ENCODE results near the gene NCK1. TPM values are rescaled to one million over a fixed set of nuclear protein-coding genes. Genes with fewer than 3 reads are reported as not detected.
"Not testable (repeated sequence)": the region's sequence is repeated elsewhere in the genome, so short reads cannot be mapped to it uniquely, and the experiment has no call there.

Gene NCK1
- total RNA-seq, 1 experiment from 2014 or later, result 59.4 TPM

- ChIA-PET POLR2A (interaction anchor here (0.6 kb wide), 1 partner anchor 220 kb away, joined by 3 read pairs; no protein-coding TSS in a partner anchor), CTCF (no interaction called here)
- no peak for DNase-seq (ENCODE audit: unreplicated experiment)
- no peak overlapping the region for H3K4me3 Mint-ChIP-seq (ENCODE audit: unreplicated experiment)
- peaks cover 24% of the 10 kb centered on the region for H3K36me3 Mint-ChIP-seq (ENCODE audit: insufficient read depth, unreplicated experiment)
- peaks cover 22% of the 10 kb centered on the region for H3K4me1 Mint-ChIP-seq (ENCODE audit: insufficient read depth, unreplicated experiment)
- no peak for TF ChIP-seq CTCF (IDR thresholded peaks at IDR 0.05; ENCODE audit: unreplicated experiment)
- H3K27ac Mint-ChIP-seq (ENCODE audit: low read depth, unreplicated experiment), result no peak overlapping the region
- no TSS peak for BruUV-seq (replicated peaks)
- H3K9me3 Mint-ChIP-seq (ENCODE audit: unreplicated experiment), result no peaks in the 10 kb centered on the region
- intact Hi-C loops (cut with micrococcal nuclease), result no loop called here
- H3K27me3 Mint-ChIP-seq (ENCODE audit: insufficient read depth, unreplicated experiment), result no peaks in the 10 kb centered on the region
Observed at GRCh38 chr3:136891934-136892855, 30.2 kb downstream of the NCK1 start.

- Mint-ChIP-seq H3K4me3 (ENCODE audit: unreplicated experiment) (peak overlapping the region; percentile 3), H3K4me1 (ENCODE audit: insufficient read depth, unreplicated experiment) (peaks cover 16% of the 10 kb centered on the region), H3K36me3 (ENCODE audit: insufficient read depth, unreplicated experiment) (peaks cover 13% of the 10 kb centered on the region), H3K27me3 (ENCODE audit: insufficient read depth, unreplicated experiment) (no peaks in the 10 kb centered on the region), H3K27ac (ENCODE audit: low read depth, unreplicated experiment) (peak overlapping the region; percentile 73), H3K9me3 (ENCODE audit: unreplicated experiment) (no peaks in the 10 kb centered on the region)
- POLR2A ChIA-PET, result interaction anchor here (0.9 kb wide), 1 partner anchor 9 kb away, joined by 3 read pairs; no protein-coding TSS in a partner anchor
- DNase-seq (ENCODE audit: unreplicated experiment), result peak; percentile 38
- CTCF ChIA-PET, result no interaction called here
- TF ChIP-seq CTCF (IDR thresholded peaks at IDR 0.05; ENCODE audit: unreplicated experiment), result no peak
- BruUV-seq (replicated peaks), result no TSS peak
- intact Hi-C loops (cut with micrococcal nuclease), result no loop called here
Observed at GRCh38 chr3:136893848-136894443, 31.9 kb downstream of the NCK1 start.

- intact Hi-C loops (cut with micrococcal nuclease), result not testable (repeated sequence)
- H3K4me1 Mint-ChIP-seq (ENCODE audit: insufficient read depth, unreplicated experiment), result peaks cover 24% of the 10 kb centered on the region
Observed at GRCh38 chr3:136897171-136897570, 35.2 kb downstream of the NCK1 start.

GRCh38 chr3:136898549-136898948, 36.5 kb downstream of the NCK1 start:
- POLR2A ChIA-PET, result interaction anchor here (0.7 to 1.2 kb wide), 2 partner anchors 12 to 13 kb away, joined by 3 read pairs; no protein-coding TSS in a partner anchor
- no TSS peak for BruUV-seq (replicated peaks)
- TF ChIP-seq CTCF (IDR thresholded peaks at IDR 0.05; ENCODE audit: unreplicated experiment), result no peak
- no peak overlapping the region for H3K27ac Mint-ChIP-seq (ENCODE audit: low read depth, unreplicated experiment)
- H3K36me3 Mint-ChIP-seq (ENCODE audit: insufficient read depth, unreplicated experiment), result peaks cover 21% of the 10 kb centered on the region
- H3K27me3 Mint-ChIP-seq (ENCODE audit: insufficient read depth, unreplicated experiment), result no peaks in the 10 kb centered on the region
- DNase-seq (ENCODE audit: unreplicated experiment), result no peak
- intact Hi-C loops (cut with micrococcal nuclease), result no loop called here
- H3K4me1 Mint-ChIP-seq (ENCODE audit: insufficient read depth, unreplicated experiment), result peaks cover 19% of the 10 kb centered on the region
- CTCF ChIA-PET, result interaction anchor here (0.6 kb wide), 3 partner anchors 58 to 1665 kb away, joined by 3 to 4 read pairs (median 3); no protein-coding TSS in a partner anchor
- no peak overlapping the region for H3K4me3 Mint-ChIP-seq (ENCODE audit: unreplicated experiment)
- H3K9me3 Mint-ChIP-seq (ENCODE audit: unreplicated experiment), result peaks cover 14% of the 10 kb centered on the region

More at GRCh38 chr3:136897171-136897570, 35.2 kb downstream of the NCK1 start:
- peaks cover 21% of the 10 kb centered on the region for H3K36me3 Mint-ChIP-seq (ENCODE audit: insufficient read depth, unreplicated experiment)
- H3K9me3 Mint-ChIP-seq (ENCODE audit: unreplicated experiment), result peaks cover 11% of the 10 kb centered on the region
- H3K4me3 Mint-ChIP-seq (ENCODE audit: unreplicated experiment); H3K27ac Mint-ChIP-seq (ENCODE audit: low read depth, unreplicated experiment); CTCF ChIA-PET; H3K27me3 Mint-ChIP-seq (ENCODE audit: insufficient read depth, unreplicated experiment); BruUV-seq (replicated peaks); DNase-seq (ENCODE audit: unreplicated experiment): not testable (repeated sequence)
- POLR2A ChIA-PET, result interaction anchor here (0.8 kb wide), 1 partner anchor 11 kb away, joined by 3 read pairs; no protein-coding TSS in a partner anchor
